Mesendoderm (in vitro differentiated cells): Measurements from ENCODE around the gene TMEM190.

ENCODE experiments used
- DNase-seq: peaks from one replicate; pipeline ENCODE4 v3.0.0; 2013
- H2AK5ac ChIP-seq: 2 replicates; pipeline ENCODE4 v1.6.1; 2013; ENCODE audit warnings: low read length, inconsistent platforms
- H2BK120ac ChIP-seq: 2 replicates; pipeline ENCODE4 v1.6.1; 2013; ENCODE audit warnings: low read depth, mild to moderate bottlenecking, low read length, moderate library complexity, mixed read lengths
- H2BK15ac ChIP-seq: replicated peaks from 2 replicates; pipeline ENCODE4 v1.6.1; 2013; ENCODE audit warnings: low read depth, mild to moderate bottlenecking, moderate library complexity
- H2BK5ac ChIP-seq: 2 replicates; pipeline ENCODE4 v1.6.1; 2013; ENCODE audit warnings: low read length, inconsistent platforms
- H3K18ac ChIP-seq: 2 replicates; pipeline ENCODE4 v1.6.1; 2013; ENCODE audit warnings: mild to moderate bottlenecking, low read length, mixed read lengths
- H3K23ac ChIP-seq: one replicate; pipeline ENCODE4 v1.6.1; 2013; ENCODE audit warnings: low read length
- H3K27ac ChIP-seq: 2 replicates; pipeline ENCODE4 v1.5.1; 2013; ENCODE audit warnings: low read depth, mild to moderate bottlenecking, inconsistent platforms, low read length, moderate library complexity
- H3K27me3 ChIP-seq: 2 replicates; pipeline ENCODE4 v1.6.1; 2013; ENCODE audit warnings: low read length, control low read depth, mild to moderate bottlenecking, inconsistent platforms; ENCODE audit not compliant: insufficient read depth, poor library complexity
- H3K36me3 ChIP-seq: 2 replicates; pipeline ENCODE4 v1.6.1; 2013; ENCODE audit warnings: low read length, inconsistent platforms; ENCODE audit not compliant: control insufficient read depth, insufficient read depth
- H3K4ac ChIP-seq: one replicate; pipeline ENCODE4 v1.6.1; 2013; ENCODE audit warnings: low read depth, mild to moderate bottlenecking, low read length, moderate library complexity
- H3K4me1 ChIP-seq: 2 replicates; pipeline ENCODE4 v1.6.1; 2013; ENCODE audit warnings: low read depth, low read length, inconsistent platforms; ENCODE audit not compliant: control insufficient read depth
- H3K4me2 ChIP-seq: 2 replicates; pipeline ENCODE4 v1.6.1; 2013; ENCODE audit warnings: low read length
- H3K4me3 ChIP-seq: 2 replicates; pipeline ENCODE4 v1.5.1; 2013; ENCODE audit warnings: mild to moderate bottlenecking, low read length
- H3K56ac ChIP-seq: one replicate; pipeline ENCODE4 v1.6.1; 2013; ENCODE audit warnings: low read length
- H3K79me1 ChIP-seq: 2 replicates; pipeline ENCODE4 v1.6.1; 2013; ENCODE audit warnings: low read length, inconsistent platforms
- H3K79me2 ChIP-seq: 2 replicates; pipeline ENCODE4 v1.6.1; 2013; ENCODE audit warnings: mild to moderate bottlenecking, low read length; ENCODE audit not compliant: control insufficient read depth, insufficient read depth
- H3K9ac ChIP-seq: 2 replicates; pipeline ENCODE4 v1.6.1; 2013; ENCODE audit warnings: low read length, inconsistent platforms
- H4K5ac ChIP-seq: one replicate; pipeline ENCODE4 v1.6.1; 2013; ENCODE audit warnings: low read length
- H4K8ac ChIP-seq: one replicate; pipeline ENCODE4 v1.6.1; 2013; ENCODE audit warnings: low read depth, mild to moderate bottlenecking, control low read depth, low read length, moderate library complexity
- WGBS: extraction: QIAGEN DNeasy Blood & Tissue Kit; methylation state at CpG from one replicate; pipeline ENCODE4 v1.1.7; 2013; ENCODE audit warnings: low lambda C conversion rate, missing lambda C conversion rate; ENCODE audit not compliant: insufficient coverage; ENCODE audit errors: extremely low coverage; 5-methylcytosine and 5-hydroxymethylcytosine counted together

TMEM190 gene

GRCh38 chr19:55348317-55349034 is 28.1 kb upstream of the TMEM190 start:
- Histone ChIP-seq H3K9ac (peak overlapping the region; percentile 44), H4K5ac (no peak overlapping the region), H3K4me2 (peak overlapping the region; percentile 22), H3K27ac (no peak overlapping the region), H3K79me2 (no peaks in the 10 kb centered on the region), H2BK15ac (no peak overlapping the region), H3K18ac (no peak overlapping the region), H3K36me3 (no peaks in the 10 kb centered on the region), H3K23ac (no peak overlapping the region), H3K79me1 (no peaks in the 10 kb centered on the region), H3K56ac (peak overlapping the region; percentile 83), H4K8ac (no peak overlapping the region), H3K4me1 (peaks cover 12% of the 10 kb centered on the region), H2AK5ac (no peak overlapping the region), H3K4me3 (no peak overlapping the region), H2BK5ac (peak overlapping the region; percentile 50), H2BK120ac (no peak overlapping the region), H3K4ac (no peak overlapping the region), H3K27me3 (peaks cover 12% of the 10 kb centered on the region)
- WGBS: no CpG with 5 or more reads among the region's 22 CpGs
- peak; percentile 83 for DNase-seq

DNA sequence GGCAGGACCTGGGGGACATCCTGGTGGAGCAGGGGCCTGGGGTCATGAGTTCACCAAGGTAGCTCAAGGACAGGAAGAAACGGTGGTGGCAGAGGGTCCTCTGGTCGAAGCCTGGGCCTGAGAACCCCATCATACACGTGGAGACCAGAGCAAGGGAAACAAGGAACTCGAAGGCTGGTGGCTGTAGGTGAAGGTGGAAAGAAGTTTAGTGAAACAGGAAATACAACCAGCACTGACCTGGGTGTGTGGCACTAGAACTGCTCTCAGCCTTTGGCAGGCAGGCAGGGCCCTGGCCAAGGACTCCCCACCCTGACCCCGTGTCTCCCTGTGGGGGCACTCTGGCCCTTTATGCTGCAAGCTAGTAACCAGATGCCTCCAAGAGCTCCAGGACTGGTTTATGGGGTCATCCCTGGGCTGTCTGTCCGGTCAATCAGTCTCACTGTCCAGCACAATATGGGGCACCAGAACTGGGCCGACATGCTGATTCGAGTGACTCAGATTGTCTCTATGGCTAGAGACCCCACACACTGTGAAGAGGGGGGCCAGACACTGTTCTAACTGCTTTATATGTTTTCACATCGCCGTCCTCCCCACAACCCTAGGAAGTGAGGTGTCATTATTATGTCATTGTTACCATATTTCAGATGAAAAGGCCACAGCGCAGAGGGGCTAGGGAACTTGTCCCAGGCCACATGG is 25.9 kb upstream of the TMEM190 start:
- no CpG with 5 or more reads among the region's 11 CpGs for WGBS
- no peaks in the 10 kb centered on the region for H3K79me2 ChIP-seq
- H3K56ac ChIP-seq: no peak overlapping the region
- H2AK5ac ChIP-seq: no peak overlapping the region
- no peak for DNase-seq
- no peak overlapping the region for H2BK120ac ChIP-seq
- no peak overlapping the region for H2BK15ac ChIP-seq
- H3K4me1 ChIP-seq: peaks cover 12% of the 10 kb centered on the region
- H3K23ac ChIP-seq: no peak overlapping the region
- no peak overlapping the region for H2BK5ac ChIP-seq
- H4K8ac ChIP-seq: no peak overlapping the region
- H4K5ac ChIP-seq: no peak overlapping the region
- no peak overlapping the region for H3K4me2 ChIP-seq
- H3K79me1 ChIP-seq: no peaks in the 10 kb centered on the region
- H3K4ac ChIP-seq: no peak overlapping the region
- peaks cover 16% of the 10 kb centered on the region for H3K27me3 ChIP-seq
- no peaks in the 10 kb centered on the region for H3K36me3 ChIP-seq
- H3K9ac ChIP-seq: no peak overlapping the region
- no peak overlapping the region for H3K18ac ChIP-seq
- H3K27ac ChIP-seq: no peak overlapping the region
- no peak overlapping the region for H3K4me3 ChIP-seq

DNA sequence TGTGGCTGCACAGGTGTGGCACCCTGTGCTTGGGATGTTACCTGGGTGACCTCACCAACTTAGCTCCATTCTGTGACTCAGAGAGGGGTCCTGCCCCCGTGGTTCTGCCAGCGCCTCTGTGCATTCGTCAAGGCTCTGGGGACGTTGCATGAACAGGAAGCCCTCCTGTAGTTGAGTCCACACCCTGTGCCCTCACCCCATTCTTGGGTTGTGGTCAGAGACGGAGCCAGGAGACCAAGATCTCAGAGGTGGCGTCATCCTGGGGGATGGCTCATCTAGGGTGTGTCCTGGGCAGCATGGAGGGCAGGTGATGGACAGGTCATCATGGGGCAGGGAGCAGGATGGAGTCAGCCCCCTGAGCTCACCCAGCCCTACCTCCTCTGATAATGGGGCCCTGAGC is 24.6 kb upstream of the TMEM190 start:
- no peak overlapping the region for H3K27ac ChIP-seq
- no peak overlapping the region for H4K5ac ChIP-seq
- no peak overlapping the region for H3K23ac ChIP-seq
- H3K4ac ChIP-seq: no peak overlapping the region
- no peaks in the 10 kb centered on the region for H3K79me1 ChIP-seq
- WGBS: no CpG with 5 or more reads among the region's 6 CpGs
- no peak overlapping the region for H3K4me3 ChIP-seq
- DNase-seq: no peak
- no peak overlapping the region for H4K8ac ChIP-seq
- H3K36me3 ChIP-seq: no peaks in the 10 kb centered on the region
- no peak overlapping the region for H2AK5ac ChIP-seq
- peaks cover 16% of the 10 kb centered on the region for H3K27me3 ChIP-seq
- H2BK15ac ChIP-seq: no peak overlapping the region
- no peak overlapping the region for H3K56ac ChIP-seq
- H3K4me2 ChIP-seq: no peak overlapping the region
- H2BK120ac ChIP-seq: no peak overlapping the region
- no peak overlapping the region for H3K18ac ChIP-seq
- no peak overlapping the region for H3K9ac ChIP-seq
- H2BK5ac ChIP-seq: no peak overlapping the region
- H3K79me2 ChIP-seq: no peaks in the 10 kb centered on the region
- H3K4me1 ChIP-seq: peaks cover 12% of the 10 kb centered on the region

DNA sequence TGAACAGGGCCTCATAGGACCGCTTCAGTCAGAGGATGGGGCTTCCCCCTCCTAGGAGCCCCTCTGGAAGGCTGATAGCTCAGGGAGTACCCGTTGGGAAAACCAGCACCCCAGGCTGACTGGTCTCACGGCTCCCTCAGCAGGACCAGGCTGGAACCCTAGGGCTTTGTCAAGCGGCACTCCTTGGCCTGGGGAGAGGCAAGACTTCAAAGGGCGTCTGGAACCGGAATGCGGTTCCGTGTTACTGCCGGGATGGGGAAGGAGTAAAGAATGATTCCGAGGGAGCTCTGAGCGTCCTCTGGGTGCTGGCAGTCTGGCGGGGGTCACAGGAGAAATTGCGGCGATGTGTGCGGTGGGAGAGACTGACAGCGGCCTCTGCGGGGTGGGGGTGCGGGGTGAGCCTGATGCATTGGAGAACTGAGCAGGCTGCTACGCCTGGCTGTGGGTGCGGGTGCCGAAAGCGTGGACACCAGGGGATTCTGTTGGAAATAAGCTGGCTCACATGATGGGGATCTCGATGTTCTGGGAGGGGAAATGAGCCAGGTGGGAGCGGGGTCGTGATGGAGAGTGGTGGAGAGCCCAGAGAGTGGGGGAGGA is 24.0 kb upstream of the TMEM190 start:
- H2BK15ac ChIP-seq: no peak overlapping the region
- no peak overlapping the region for H3K18ac ChIP-seq
- no peak for DNase-seq
- H3K79me1 ChIP-seq: no peaks in the 10 kb centered on the region
- peak overlapping the region; percentile 80 for H3K23ac ChIP-seq
- H3K27ac ChIP-seq: no peak overlapping the region
- H2BK5ac ChIP-seq: no peak overlapping the region
- H3K4me1 ChIP-seq: peaks cover 12% of the 10 kb centered on the region
- WGBS: no CpG with 5 or more reads among the region's 25 CpGs
- no peak overlapping the region for H3K4me3 ChIP-seq
- H4K8ac ChIP-seq: no peak overlapping the region
- no peaks in the 10 kb centered on the region for H3K36me3 ChIP-seq
- no peak overlapping the region for H4K5ac ChIP-seq
- H3K79me2 ChIP-seq: no peaks in the 10 kb centered on the region
- H3K4me2 ChIP-seq: no peak overlapping the region
- no peak overlapping the region for H2AK5ac ChIP-seq
- H3K27me3 ChIP-seq: peaks cover 16% of the 10 kb centered on the region
- H3K9ac ChIP-seq: no peak overlapping the region
- no peak overlapping the region for H3K4ac ChIP-seq
- no peak overlapping the region for H2BK120ac ChIP-seq
- H3K56ac ChIP-seq: no peak overlapping the region

DNA sequence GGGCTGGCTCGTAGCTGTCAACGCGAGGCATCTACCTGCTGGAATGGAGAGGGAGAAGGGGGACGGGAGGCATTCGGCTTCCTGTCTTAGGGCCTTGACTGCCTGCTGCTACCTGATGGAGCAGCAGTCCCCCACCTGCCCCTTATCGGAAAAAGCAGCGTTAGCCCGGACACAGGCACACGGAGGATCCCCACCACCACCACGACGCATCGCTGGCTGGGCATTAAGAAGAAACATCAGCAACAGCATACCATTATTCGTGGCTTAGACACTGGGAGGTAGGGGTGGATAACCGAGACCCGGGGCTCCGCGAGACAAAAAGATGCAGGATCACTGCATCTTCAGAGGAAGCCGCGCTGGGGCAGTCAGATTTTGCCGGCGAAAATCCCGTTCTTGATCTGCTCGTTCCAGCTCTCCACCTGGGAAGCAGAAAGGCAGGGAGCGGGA is 23.2 kb upstream of the TMEM190 start:
- Histone ChIP-seq H3K56ac (peak overlapping the region; percentile 69), H3K18ac (no peak overlapping the region), H2AK5ac (no peak overlapping the region), H4K5ac (no peak overlapping the region), H3K27me3 (peaks cover 16% of the 10 kb centered on the region), H3K4ac (no peak overlapping the region), H3K4me2 (peak overlapping the region; percentile 61), H3K27ac (no peak overlapping the region), H2BK5ac (no peak overlapping the region), H3K36me3 (no peaks in the 10 kb centered on the region), H3K4me3 (no peak overlapping the region), H4K8ac (no peak overlapping the region), H2BK15ac (no peak overlapping the region), H3K79me1 (no peaks in the 10 kb centered on the region), H3K23ac (no peak overlapping the region), H2BK120ac (no peak overlapping the region), H3K79me2 (no peaks in the 10 kb centered on the region), H3K4me1 (peaks cover 8% of the 10 kb centered on the region), H3K9ac (peak overlapping the region; percentile 59)
- WGBS: no CpG with 5 or more reads among the region's 24 CpGs
- DNase-seq: no peak
